GM18502 (cell line): ENCODE data around the gene ZNF343.
"Not testable (repeated sequence)": the region's sequence is repeated elsewhere in the genome, so short reads cannot be mapped to it uniquely, and the experiment has no call there.

Experiments
- ATAC-seq: cut with Tn5 transposase; IDR thresholded peaks from one replicate; pipeline ENCODE4 v1.9.1; 2021; ENCODE audit warnings: mild to moderate bottlenecking; ENCODE audit not compliant: unreplicated experiment, poor library complexity

Gene ZNF343

DNA sequence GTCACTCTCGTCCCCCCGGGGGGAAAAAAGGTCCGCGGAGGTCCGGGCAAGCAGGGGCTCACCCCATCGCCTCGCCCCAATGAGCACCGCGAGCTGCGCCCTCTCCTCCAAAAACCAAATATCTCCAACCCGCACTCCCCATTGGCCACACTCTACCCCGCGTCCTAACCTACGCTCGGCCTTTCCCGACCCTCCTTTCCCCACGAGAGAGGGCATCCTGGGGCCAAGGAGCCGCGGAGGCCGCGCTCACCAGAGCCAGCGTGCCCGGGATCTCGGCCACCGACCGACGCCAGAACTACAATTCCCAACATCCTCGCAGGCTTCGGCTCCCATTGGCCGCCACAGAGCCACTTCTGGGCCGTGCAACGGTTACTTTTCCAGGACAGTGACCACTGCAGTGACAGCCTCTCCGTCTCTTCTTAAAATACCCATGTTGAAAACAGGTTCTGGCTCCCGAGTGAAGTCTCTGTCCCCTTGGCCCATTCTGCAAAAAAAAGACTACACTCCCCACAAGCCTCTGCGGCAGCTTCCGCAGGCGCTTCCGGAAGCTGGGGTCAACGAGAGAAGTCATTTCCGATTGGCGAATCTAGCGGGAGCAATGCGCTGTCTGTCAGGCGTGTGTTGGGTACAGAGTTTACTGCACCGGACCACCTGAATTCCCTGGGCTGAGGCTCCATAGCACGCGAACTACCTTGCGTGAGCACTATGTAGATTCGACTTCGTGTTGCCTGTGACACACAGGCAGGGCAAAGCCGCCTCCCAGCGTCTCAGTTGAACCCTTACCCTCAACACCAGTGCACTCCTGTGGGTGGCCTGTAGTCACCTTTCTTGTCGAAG, at the start of gene ZNF343:
Gene ZNF343, minus strand, starts transcription at position 285 of the 837 bp plus-strand sequence. CDS start 15,020 bp downstream, outside the sequence.
- ATAC-seq = peak; percentile 95

DNA sequence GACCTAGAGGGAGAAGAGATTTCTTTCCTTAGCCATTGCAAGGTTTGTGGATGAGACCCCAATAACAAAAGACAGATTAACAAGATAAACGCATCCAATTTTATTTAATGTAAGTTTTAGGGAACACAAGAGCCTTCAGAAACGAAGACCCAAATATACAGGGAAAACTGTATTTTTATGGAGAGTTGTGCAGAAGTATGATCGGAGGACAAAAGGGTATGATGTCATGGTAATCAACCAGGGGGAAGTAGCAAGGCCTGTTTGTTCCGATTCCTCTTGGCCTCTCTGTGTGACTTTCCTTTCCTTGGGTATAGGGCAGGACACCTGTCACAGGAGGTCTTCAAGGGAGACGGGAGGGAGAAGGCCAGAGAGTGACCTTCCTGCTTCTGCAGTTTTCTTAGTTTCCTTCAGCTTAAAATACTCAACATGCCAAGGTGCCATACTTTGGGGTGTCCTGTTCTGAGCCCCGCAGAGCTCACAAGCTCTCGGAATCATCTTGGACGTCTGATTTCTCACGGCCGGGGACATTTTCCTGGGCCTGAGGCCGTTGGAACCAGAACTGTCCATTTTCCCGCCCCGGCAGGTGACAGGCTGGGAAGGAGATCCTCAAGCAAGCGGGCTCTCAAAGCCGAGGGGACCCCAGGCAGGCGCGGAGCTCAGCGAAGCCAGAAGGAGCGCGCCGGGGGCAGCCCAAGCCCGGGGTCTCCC, 49.3 kb upstream of the ZNF343 start:
- no peak for ATAC-seq

DNA sequence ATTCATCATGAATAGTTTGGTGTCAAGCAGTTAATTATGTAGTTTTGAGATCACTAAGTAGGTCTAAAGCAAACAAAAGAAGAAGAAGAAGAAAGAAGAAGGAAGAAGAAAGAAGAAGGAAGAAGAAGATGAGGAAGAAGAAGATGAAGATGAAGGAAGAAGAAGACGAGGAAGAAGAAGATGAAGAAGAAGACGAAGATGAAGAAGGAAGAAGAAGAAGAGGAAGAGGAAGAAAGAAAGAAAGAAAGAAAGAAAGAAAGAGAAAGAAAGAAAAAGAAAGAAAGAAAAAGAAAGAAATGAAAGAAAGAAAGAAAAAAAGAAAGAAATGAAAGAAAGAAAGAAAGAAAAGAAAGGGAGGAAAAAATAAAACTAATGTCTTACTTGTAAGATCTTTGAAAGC, 36.9 kb upstream of the ZNF343 start:
- ATAC-seq = no peak

DNA sequence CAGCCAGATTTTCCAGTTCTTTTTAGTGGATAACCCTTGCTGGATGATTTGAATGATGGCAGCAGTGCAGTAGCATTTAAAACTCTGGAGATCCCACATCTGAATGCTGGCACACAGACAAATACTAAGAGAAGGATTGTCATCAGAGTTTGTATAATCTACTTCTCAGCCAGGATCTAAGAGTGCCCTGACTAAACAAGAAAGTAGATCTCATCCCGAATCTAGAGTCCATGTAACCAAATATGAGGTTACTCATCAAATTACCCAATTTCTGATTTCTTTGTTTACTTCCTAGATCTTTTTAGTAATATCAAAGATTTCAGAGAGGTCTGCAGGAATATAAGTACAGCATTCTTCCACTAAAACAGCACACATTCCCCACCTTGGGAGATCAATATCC, 35.5 kb upstream of the ZNF343 start:
- ATAC-seq = no peak

DNA sequence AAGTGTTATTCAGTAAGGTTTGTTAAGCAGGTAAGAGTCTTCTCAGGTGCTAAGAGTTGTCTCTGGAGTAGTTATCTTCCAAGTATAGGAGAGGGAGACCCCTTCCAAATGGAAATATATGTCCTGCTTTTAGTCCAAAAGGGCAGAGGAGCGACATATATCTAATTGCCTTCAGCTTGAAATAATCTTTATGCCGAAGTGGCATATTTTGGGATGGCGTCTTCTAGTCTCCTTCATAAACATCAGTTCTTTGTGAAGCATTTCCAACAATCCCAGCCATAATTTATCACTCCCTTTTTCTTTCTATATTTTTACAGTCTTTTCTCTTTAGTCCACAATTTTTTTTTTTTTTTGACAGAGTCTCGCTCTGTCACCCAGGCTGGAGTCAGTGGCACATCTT, 33.6 kb upstream of the ZNF343 start:
- ATAC-seq = no peak

DNA sequence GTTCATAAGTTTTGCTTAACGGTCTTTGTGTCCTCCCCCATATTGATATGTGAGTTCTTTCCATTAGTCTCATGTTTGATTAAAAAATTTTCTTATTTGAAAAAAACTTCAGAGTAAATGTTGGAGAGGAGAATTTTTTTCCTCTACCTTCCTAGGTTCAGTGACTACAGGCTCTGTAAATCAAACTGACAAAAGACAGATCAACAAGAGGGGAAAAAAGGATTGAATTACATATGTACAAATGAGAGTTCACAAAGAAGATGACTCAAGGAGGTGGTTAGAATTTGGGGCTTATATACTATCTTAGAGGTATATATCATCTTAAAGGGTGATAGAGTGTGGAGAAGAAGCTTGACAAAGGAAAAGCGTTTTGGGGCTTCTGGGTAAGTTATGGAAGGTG, 33.2 kb upstream of the ZNF343 start:
- ATAC-seq = no peak

DNA sequence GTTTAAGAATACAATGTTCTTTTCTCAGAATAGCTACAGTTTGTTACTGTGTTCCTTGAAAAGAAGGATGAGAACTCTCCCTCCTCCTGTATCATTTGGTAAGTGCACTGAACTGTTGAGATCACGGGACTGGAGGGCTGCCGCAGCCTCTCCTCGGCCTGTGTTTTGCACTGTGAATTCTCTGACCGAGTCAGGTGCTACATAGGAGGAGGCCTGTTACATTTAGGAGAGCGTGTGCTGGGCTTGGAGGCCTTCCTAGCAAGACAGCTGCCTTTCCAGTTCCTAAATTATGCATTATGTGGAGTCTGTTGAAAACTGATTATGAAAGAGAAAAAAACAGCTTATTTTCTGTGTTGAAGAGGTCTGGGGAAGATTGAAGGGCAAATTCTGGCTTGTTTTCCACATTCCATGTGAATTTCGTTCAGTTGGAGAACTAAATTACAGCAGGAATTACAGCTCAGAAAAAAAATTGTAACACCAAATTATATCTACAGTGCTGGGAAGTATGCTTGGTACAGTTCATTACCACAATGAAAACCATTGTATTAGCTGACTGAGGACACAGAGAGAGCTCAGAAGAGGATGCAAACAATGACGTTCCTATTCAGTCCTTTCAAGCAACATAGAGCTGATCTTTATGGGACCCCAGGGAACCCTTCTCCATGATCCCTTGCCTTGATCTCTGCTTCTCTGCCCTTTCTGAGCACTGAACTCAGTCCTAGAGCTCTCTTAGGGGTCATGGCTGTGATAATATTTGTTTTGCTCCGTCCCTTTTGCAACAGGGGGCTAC, 30.4 kb upstream of the ZNF343 start:
- no peak for ATAC-seq

DNA sequence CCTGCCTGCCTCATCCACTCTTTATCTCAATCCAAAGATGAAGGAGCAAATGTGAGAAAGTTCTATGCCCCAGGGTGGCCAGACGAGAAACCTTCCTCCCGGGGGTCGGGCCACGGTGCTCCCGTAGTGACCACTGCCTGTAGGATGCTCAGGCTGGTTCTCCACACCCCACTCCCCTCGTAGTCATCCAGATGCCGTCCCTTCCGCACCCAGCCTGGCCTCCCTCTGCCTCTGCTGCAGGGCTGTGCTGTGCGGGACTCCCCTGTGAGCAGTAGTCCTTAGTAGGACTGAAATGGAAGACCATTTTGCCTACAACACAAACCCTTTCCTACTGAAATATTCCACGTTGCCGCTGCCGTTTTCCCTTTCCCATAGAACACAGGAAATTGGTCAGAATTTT, 29.6 kb upstream of the ZNF343 start:
- no peak for ATAC-seq

DNA sequence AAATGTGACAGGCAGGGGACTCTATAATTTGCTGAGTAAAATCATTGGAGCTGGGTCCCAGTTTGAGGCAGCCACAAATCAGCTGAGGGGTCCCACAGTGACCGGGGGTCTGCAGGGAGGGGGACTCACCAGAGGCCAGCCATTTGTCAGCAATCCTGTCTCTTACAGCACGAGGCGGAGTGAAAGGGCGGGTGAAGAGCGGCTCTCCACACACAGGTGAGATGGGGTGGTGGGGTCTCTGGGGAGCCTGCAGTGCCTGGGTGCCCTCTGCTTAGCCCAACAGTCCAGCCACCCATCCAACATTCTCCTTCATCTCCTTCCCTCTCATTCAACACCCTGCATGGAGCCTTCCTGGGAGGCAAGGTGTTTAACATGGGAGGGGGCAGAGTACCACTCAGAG, 28.4 kb upstream of the ZNF343 start:
- ATAC-seq = no peak

DNA sequence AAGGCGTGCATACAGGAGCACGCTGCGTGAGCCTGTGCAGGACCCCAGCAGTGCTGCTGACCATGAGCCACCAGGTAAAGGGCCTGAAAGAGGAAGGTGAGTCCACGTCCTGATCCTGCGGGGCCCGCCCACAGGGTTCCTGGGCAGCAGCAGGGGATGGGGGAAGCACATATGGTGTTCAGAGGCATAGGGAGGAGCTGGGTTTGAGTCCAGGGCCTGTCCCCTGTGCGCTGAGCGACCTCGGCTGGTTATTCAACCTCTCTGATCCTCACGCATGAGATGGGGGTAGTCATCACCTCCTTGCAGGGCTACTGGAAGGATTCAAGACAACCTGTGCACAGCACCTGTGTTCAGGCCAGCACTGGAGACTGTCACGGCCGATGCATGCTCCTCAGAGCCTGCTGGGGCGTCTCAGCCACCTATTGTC, 27.9 kb upstream of the ZNF343 start, which contains the start of gene TMC2:
Gene TMC2, plus strand, starts transcription at position 14 of the 427 bp plus-strand sequence. Its CDS starts 49 bp downstream, at position 63.
- ATAC-seq = no peak

DNA sequence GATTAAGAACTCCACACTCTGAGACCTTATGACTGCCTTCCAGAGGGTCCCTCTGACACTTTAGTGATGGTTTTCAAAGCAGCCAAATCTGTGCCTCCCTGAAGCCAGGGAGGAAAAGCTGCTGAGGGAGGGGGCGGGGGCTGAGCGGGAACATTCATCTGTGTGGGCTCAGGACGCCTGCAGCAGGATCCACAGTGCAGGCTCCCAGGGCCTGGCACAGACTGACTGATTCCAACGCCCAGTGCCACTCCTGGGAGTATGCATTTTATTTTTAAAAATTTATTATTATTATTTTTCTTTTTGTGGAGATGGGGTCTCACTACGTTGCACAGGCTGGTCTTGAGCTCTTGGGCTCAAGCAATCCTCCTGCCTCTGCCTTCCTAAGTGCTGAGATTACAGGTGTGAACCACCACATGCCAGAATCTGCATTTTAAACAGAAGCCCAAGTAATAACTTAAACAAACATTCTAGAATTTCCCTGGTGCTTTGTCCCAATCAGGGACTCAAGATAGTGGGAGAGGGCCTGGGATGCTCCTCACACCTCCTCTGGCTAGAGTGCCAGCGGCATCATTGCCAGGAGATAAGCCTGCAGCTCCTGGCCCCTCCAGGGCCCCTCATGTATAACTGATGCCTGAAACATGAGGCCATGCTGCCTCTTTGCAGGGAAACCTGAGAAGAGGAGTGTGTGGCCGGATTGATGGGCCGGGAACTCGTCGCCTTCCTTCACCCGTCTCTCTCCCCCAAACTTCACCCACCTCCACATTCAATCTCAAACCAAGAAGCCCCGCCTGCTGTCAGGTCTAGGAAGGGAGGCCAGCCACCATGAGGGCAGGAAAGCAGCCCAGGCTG, 27.2 kb upstream of the ZNF343 start:
- no peak for ATAC-seq

DNA sequence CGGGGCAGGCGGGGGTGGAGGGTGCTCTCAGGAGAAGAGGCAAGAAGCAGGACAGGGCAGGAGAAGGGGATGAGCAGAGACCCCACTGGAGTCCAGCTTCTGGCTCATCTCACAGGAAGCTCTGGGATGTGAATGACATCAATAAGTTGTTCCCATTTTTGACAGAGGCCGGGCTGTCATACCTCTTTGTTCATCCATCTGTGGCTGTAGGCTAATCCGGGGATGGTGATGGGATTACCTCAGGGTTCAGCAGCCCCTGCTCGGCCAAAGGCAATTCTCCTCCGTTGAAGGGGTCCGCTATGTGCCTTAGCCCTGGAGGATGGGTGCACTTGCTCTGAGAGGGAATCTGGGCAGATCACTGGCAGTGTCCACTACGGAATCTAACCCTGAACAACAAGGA, 24.4 kb upstream of the ZNF343 start:
- ATAC-seq = no peak

DNA sequence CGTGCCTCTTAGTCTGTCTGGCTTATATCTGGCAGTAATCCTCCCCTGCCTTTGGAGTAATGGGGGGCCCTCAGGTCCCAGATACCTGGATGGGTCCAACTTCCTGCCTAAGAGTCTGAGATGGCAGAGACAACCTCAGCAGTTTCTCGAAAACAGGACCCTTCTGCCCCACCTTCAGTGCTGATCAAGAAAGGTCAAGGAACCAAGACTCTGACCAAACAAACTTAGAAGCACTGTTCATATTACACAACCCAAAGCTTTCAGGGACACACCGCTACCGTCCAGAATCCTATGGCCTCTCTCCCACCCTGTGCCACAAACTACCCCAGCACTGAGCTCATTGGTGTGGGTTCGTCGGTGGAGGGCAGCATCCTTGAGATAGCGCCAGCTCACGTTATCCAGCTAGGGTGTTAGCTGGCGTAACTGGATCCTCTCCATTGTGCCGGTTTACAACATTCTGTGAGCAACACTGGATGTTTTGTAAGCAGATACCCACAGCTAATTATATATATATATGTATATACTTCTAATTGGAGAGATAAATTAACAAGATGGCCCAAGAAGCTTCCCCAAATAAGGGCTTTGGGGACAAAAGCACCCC, 20.1 kb upstream of the ZNF343 start:
- no peak for ATAC-seq

DNA sequence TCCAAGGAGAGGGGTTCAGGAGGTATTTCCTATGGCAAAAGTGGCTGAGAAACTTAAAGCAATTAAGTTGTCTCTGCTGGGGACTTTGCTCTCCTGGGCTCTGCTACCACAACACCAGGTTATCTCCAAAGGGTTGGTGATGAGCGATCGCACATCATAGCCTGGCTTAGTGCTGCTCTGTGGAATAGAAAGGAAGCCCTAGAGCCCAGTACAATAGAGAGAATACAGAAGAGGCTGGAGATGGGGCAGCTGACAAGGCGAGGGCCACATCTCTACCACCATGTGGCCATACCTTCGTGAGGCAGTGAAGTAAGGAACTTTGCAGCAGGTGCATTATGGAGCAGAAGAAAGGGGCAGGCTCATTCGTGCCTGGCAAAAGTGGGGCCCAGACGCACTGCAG, 19.0 kb upstream of the ZNF343 start:
- ATAC-seq = no peak

DNA sequence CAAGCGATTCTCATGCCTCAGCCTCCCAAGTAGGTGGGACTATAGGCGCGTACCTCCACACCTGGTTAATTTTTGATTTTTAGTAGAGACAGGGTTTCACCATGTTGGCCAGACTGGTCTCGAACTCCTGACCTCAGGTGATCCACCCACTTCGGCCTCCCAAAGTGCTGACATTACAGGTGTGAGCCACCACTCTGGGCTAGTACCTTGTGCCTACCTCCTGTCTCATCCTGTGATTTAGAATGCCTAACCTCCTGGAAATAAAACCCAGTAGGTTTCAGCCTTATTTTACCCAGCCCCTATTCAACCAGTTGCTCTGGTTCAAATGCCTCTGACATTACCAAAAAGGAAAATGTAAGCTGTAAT, 17.5 kb upstream of the ZNF343 start:
- not testable (repeated sequence) for ATAC-seq

DNA sequence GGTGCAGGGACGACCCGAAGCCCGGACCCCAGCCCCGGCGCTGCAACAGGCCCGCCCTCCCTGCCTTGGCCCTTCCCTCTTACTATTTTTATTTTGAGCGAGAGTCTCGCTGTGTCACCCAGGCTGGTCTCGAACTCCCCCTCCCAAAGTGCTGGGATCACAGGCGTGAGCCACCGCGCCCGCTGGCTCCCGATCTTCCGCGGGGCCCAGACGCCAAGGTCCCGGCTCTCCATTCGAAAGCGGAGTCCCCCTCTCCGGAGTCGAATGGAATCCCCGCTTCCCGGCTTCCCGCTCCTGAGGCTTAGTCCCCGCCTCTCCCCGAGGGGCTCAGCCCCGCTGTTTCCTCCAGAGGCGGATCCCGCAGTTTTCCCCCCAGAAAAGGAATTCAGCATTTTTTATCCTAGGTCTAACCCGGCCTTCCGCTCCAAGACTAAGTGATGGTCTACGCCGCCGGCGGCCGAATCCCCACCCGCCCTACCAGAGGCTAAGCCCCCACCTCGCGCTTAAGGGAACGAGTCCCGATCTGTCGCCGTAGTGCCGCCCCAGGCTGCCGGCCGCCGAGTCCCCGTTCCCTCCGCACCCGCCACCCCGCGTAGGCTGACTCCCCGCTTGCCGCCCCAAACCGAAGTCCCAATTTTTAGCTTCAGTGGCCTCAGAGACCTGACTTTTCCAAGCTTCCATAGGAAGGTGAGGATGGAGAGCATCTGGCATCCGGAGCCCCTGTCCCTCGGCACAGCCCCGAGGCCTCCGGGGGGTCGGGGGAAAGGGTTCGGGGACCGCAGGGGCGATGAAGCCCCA, 16.2 kb upstream of the ZNF343 start:
- peak; percentile 43 for ATAC-seq

DNA sequence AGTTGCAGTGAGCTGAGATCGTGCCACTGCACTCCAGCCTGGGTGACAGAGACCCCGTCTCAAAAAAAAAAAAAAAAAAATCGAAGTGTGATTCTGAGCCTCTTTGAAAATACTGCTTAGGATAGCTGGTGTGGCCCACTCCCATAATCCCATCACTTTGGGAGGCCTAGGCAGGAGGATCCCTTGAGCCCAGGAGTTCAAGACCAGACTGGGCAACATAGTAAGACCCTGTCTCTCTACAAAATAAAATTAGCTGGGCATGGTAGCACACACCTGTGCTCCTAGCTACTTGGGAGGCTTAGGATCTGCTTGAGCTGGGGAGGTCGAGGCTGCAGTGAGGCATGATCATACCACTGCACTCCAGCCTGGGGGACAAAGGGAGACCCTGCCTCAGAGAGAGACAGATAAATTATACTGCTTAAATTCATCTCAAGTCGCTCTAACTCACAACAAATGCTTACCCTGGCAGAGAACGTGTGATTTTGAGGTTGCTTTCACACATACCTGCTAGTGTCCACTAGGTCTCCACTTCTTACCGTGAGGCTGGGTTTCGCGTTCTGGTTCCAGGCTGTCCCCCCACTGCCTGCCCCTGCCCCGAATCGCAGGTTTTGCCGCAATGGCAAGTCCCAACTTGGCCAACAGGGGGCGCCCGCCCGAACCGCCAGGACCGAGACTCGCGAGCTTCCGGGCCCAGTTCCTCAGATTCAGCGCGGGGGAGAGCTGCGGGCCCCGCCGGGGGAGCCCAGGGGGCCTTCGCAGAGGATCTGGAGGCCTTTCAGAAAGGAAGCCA, 15.4 kb upstream of the ZNF343 start:
- peak; percentile 81 for ATAC-seq

DNA sequence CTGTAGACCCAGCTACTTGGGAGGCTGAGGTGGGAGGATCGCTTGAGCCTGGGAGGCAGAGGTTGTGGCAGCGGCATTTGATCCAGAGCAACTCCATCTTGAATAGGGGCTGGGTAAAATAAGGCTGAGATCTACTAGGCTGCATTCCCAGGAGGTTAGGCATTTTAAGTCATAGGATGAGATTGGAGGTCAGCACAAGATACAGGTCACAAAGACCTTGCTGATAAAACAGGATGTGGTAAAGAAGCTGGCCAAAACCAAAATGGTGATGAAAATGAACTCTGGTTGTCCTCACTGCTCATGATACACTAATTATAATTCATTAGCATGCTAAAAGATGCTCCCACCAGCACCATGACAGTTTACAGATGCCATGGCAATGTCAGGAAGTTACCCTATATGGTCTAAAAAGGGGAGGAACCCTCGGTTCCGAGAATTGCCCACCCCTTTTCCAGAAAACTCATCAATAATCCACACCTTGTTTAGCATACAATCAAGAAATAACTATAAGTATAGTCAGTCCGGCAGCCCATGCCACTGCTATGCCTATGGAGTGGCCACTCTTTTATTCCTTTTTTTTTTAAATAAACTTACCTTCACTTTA, 14.2 kb upstream of the ZNF343 start:
- not testable (repeated sequence) for ATAC-seq
